H1 (cell line): Measurements from ENCODE around the gene TADA3. TPM values are rescaled to one million over a fixed set of nuclear protein-coding genes. Genes with fewer than 3 reads are reported as not detected.

Source experiments
- JUND ChIP-seq: IDR thresholded peaks from 2 replicates; pipeline ENCODE4 v1.6.1; 2011; ENCODE audit warnings: mild to moderate bottlenecking, improper control_type of control experiment, low read length
- polyA plus RNA-seq, 7 experiments: library from polyadenylated mRNA; depleted of rRNA in 3 of 7; stranded (reverse) in 5 of 7; unstranded in 2 of 7; fragments of >200 nt in 5 of 7; fragments of 200-250 nt in 2 of 7; gene quantifications; 1 replicate in 5 of 7; 2 replicates in 1 of 7; 4 replicates in 1 of 7; pipeline versions ENCODE4 v1.2.1 to v1.2.3, GENCODE V29; 2011 to 2013; ENCODE audit warnings: missing spikeins in 2 of 7, mixed read lengths in 2 of 7
- total RNA-seq: library from RNA; stranded (reverse); fragmentation: NEBNext Ultra II Directional; extraction: Animal tissue kit (Norgen Biotek cat#: 25700); gene quantifications from 2 replicates; pipeline ENCODE4 v1.2.1, GENCODE V29; 2021

The TADA3 gene
- total and polyA plus RNA-seq, 2 of the 8 experiments (the other 6 are each of a cell fraction or from before 2014, with no cell fraction given): 43.4 to 50.3 TPM

- TF ChIP-seq JUND: no peak
These were observed 14.6 kb downstream of the TADA3 start (continued) for GRCh38 chr3:9777694-9778021.
